T-helper 2 cell (primary cell): ENCODE measurements around the gene WDR1.

Experiments
- DNase-seq, 5 experiments: peaks; one replicate each; pipeline versions ENCODE4 v3.0.0 to v3.0.0-alpha.2; 2012 to 2022

Gene WDR1

DNA sequence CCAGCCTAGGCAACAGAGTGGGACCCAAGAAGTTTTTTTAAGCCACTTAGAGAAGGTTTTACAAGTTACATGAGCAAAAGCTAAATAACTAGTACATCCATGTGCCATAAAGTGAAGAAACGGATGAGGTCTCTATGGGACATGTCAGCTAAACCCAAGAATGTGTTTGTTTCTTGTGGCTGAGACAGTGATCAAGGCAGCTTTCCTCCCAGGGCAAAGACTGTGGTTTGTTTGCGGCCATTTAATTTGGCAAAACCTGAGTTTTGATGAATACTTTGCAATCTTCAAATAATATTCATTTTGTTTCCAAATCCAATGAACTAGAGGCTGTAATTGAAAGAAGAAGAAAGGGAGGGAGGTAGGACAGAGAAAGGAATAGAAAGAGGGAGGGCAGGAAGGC lies 50.4 kb downstream of the WDR1 start:
- DNase-seq: no peak

DNA sequence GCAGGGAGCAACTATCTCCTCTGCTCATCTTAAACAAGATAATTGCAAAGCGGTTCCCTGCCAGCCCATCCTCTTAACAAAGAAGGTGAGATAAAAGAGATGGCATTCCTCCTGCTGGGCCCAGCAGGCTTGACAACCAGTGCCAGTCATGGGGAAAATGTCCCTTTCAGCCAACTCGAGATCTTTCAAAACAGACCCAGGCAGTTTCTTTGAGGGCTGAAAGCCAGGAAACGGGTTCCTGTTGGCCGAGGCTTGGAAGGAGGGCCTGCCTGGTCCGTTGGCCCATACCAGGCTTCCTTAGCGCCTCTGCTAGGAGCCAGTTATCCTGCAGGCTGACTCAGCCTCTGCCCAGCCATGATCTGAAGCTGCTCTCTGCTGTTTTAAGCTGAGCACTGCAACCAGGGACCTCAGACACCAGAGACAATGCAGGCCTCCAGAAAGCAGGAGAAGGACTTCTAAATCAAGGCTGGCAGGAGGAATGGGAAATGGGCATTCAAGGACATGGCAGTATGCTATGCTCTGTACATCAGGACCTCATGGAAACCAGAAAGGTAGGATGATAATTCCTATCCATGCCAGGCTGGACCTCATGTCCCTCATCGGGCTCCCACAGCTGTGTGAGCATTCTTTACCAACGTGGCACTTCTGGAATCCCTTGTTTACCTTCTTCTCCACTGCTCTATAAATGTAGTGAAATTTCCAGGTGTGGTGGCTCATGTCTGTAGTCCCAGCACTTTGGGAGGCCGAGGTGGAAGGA lies 52.9 kb downstream of the WDR1 start:
- no peak for DNase-seq

GRCh38 chr4:10061650-10062415 lies 54.8 kb downstream of the WDR1 start:
- no peak for DNase-seq

- no peak for DNase-seq
These were observed 58.2 kb downstream of the WDR1 start for GRCh38 chr4:10058371-10058770.

DNA sequence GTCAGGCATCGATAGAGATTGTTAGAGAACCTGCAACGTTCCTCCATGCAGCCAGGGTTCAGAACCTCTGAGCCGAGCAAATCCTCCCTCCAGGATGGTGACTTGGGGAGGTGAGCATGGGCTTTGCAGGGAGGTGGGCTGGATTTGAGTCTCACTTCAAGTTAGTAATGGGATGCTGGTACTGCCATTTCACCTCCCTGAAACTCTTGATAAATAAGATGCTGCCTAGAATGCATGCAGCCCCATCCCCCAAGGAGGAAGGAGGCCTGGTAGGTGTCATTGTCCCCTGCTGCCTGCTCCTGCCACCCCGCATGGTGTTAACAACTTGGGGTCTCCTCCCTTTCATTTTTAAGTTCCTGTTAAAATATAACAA lies 59.6 kb downstream of the WDR1 start:
- no peak for DNase-seq

DNA sequence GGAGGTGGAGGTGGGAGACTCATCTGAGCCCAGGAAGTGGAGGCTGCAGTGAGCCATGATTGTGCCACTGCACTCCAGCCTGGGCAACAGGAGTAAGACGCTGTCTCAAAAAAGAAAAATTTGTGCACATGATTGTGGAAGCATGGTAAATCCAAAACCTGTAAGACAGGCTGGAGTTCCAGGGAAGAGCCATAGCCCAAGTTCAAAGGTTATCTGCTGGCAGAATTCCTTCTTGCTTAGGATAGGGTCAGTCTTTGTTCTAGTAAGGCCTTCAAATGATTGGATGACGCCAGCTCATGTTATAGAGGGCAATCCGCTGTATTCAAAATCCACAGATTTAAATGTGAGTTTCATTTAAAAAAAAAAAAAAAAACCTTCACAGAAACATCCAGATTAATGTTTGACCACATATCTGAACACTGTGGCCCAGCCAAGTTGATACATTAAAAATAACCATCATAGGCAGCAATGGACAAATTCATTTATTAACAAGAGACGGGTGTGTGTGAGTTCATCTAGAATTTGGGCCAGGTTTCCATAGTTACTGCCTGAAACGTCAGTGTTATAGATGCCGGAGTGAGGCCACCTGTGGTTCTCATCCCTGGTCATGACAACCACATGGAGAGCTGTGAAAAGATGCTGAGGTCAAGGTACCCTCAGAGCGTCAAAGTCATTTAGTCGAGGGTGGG lies 60.1 kb downstream of the WDR1 start:
- no peak for DNase-seq

GRCh38 chr4:10055871-10056270 lies 60.7 kb downstream of the WDR1 start:
- no peak for DNase-seq

GRCh38 chr4:10054571-10055041 lies 62.0 kb downstream of the WDR1 start:
- DNase-seq: no peak

DNA sequence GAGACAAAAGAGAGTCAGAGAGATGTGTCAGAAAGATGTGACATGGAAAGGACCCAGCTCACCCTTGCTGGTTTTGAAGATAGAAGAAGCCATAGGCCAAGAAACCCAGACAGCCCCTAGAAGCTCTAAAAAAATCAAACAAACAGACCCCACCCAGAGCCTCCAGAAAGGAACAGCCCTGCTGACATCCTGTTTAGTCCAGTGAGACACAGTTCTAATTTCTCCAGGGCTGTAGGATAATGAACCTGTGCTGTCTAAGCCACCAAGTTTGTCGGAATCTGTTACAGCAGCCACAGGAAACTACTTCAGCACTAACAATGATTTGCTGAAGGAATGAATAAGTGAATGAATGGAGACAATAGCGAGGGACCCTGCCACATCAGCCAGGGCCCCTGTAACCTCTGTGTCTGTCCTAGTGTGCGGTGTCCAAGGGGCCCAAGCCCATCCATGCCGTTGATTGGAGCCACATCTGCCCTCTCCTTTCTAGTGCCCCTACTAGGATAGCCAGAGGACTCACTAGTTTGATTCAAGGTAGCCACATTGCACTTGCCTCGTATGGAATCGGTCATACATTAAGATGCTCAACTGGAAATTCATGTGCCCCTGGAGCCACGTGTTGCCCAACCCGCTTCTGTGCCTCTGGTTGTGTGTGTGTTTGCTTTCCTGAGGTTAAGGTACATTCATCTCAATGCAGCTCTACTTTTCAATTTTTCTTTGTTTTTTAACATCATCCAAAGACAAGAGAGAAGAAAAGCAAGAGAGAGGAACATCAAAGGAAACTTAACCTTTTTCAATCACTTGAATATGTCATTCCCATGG lies 62.8 kb downstream of the WDR1 start:
- DNase-seq: no peak

GRCh38 chr4:10051517-10052135 lies 65.0 kb downstream of the WDR1 start:
- DNase-seq: no peak

- no peak for DNase-seq
These were observed 65.9 kb downstream of the WDR1 start for GRCh38 chr4:10050721-10051120.

GRCh38 chr4:10050261-10050661 lies 66.3 kb downstream of the WDR1 start:
- DNase-seq: no peak

- no peak for DNase-seq
These were observed 67.5 kb downstream of the WDR1 start for GRCh38 chr4:10048941-10049697.

GRCh38 chr4:10047967-10048366 lies 68.6 kb downstream of the WDR1 start:
- no peak for DNase-seq

DNA sequence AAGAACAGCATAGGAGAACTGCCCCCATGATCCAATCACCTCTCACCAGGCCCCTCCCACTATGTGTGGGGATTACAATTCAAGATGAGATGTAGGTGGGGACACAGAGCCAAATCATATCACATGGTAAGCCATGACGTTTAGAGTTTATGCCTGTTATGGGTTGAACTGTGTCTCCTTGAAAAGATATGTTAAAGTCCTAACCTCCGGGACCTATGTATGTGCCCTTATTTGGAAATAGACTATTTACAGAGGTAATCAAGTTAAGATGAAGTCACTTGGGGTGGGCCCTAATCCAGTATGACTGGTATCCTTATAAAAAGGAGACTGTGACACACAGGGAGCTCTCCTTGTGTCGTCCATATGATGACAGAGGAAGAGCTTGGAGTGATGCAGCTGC lies 70.1 kb downstream of the WDR1 start:
- DNase-seq: no peak

- no peak for DNase-seq
These were observed 71.1 kb downstream of the WDR1 start for GRCh38 chr4:10045481-10045880.

DNA sequence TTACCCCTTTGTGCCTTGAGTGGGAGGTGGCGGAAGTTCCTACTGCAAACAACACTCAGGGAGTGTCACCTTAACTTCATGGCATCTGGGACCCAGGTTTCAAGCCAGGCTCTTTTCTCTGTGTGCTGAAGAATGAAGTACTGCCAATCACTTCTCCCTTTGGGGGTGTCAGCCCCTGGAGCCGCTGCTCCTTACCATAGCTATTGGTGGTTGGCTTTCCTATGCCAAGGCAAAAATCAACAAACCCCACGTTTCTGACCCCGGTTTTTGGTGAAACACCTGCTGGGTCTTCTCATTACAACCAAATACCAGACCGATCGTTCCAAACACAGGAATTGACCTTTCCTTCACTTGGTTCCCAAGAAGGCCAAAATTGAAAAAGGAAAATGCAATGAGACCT lies 75.6 kb downstream of the WDR1 start:
- DNase-seq: no peak

DNA sequence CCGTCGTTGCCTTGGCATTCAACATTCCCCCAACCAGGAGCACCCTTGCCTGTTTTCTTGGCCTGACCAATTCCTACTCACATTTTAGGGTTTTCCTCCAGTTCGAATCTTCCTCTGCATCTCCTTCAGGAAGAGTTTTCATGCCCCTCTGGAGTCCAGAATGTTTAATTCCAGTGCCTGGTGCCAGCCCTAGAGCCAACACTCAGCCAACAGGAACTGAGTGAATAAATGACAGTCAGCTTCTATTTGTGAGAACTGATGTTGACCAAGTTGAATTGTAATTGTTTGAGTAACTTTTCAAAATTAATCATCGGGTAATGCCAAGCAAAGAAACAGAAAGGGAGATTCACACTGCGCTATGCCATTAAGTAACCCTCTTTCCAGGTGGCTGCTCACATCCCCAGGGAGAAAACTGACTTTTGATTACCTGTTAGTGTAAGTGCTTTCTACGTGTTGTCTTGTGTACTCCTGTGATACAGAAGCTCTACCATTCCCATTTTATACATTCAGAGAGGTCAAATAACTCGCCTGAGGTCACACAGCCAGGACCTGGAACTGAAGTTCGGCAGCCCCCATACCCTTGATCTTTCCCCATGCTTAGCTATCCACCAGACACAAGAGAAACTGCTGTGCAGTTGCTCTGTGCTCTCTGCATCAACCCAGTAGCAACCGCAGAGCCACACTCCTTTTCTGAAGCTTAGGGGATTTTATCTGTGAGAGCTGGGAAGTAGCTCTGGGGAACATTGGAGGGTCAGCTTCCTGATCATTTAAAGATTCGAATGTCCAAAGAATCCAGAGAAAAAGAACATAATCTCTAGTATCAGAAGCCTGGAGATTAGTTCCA lies 76.3 kb downstream of the WDR1 start:
- no peak for DNase-seq

GRCh38 chr4:10036807-10037342 lies 79.7 kb downstream of the WDR1 start:
- DNase-seq: no peak

DNA sequence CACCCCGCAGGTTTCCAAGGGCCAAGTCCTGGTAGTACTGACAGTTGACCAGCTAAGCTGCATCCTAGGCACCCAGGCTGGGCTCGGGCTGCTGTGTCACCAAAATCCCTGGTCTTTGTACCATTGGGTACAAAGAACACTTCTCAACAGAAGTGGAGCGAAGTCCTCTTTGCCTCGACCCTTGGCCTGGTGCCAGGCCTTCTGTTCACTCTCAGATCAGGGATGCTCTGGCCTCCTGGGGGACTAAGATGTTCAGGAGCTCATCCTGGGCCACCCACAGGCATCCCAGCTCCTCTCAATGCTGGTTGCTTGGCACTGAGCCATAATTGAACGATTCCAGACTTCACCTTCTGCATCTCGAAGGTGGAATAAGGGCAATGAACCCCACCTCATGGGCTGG lies 81.5 kb downstream of the WDR1 start:
- no peak for DNase-seq
